22Rv1 (cell line): Measurements from ENCODE around the gene DIP2C.

Experiments used
- ZFX ChIP-seq: fragments of 450-650 bp; IDR thresholded peaks from 2 replicates; pipeline ENCODE4 v1.6.1; 2017; ENCODE audit warnings: antibody characterized with exemption, borderline replicate concordance
- TF ChIP-seq, protein P1 (sequence below): fragments of 450-650 bp; IDR thresholded peaks from 2 replicates; pipeline ENCODE4 v1.5.1; 2017; ENCODE audit warnings: mild to moderate bottlenecking

DNA sequence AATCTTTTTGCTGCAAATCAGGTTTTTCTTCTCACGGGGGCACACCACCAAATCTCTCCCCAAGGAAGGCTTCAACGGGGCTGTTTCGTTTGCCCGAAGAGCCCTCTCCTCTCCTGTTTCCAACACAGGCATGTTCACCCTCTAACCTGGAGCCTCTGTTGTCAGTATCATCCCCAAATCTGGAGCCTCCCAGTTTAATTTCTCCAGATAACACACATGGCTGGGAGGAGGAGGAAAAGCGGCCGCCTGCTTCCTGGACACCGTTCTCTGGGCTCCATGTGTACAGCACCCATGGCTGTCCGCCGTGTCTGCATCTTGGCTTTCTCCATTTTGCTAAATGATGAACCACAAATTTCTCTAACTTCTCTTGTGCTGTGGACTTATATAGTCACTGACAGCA, 214.5 kb downstream of the DIP2C start:
- TF ChIP-seq, protein P1, sequence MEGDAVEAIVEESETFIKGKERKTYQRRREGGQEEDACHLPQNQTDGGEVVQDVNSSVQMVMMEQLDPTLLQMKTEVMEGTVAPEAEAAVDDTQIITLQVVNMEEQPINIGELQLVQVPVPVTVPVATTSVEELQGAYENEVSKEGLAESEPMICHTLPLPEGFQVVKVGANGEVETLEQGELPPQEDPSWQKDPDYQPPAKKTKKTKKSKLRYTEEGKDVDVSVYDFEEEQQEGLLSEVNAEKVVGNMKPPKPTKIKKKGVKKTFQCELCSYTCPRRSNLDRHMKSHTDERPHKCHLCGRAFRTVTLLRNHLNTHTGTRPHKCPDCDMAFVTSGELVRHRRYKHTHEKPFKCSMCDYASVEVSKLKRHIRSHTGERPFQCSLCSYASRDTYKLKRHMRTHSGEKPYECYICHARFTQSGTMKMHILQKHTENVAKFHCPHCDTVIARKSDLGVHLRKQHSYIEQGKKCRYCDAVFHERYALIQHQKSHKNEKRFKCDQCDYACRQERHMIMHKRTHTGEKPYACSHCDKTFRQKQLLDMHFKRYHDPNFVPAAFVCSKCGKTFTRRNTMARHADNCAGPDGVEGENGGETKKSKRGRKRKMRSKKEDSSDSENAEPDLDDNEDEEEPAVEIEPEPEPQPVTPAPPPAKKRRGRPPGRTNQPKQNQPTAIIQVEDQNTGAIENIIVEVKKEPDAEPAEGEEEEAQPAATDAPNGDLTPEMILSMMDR, result no peak
- TF ChIP-seq ZFX, result no peak
